Thoracic aorta (tissue), 2 donors: Measurements from ENCODE around the gene C10orf90. TPM values are rescaled to one million over a fixed set of nuclear protein-coding genes. Genes with fewer than 3 reads are reported as not detected.

ENCODE experiments used
- ATAC-seq: fragments of 150-250 bp; one replicate; pipeline ENCODE4 v1.8.0; 2017; ENCODE audit warnings: low read depth; ENCODE audit not compliant: insufficient number of reproducible peaks, low FRiP score
- DNase-seq: peaks from one replicate; pipeline ENCODE4 v3.0.0-alpha.2; 2020; ENCODE audit warnings: low spot score
- H3K27ac ChIP-seq, 2 donors: fragments of 200-600 bp; sonication (generic); 1 replicate in 1 of 2; 2 replicates in 1 of 2; pipeline ENCODE4 v1.5.1; 2016; ENCODE audit warnings: mild to moderate bottlenecking in 2 of 2, moderate library complexity in 2 of 2
- H3K27me3 ChIP-seq: fragments of 200-600 bp; sonication (generic); replicated peaks from 2 replicates; pipeline ENCODE4 v1.6.0; 2016; ENCODE audit warnings: mild to moderate bottlenecking; ENCODE audit not compliant: insufficient read depth
- H3K36me3 ChIP-seq: fragments of 200-600 bp; sonication (generic); one replicate; pipeline ENCODE4 v1.5.1; 2016
- H3K4me1 ChIP-seq, 2 donors: fragments of 200-600 bp; sonication (generic); 1 replicate in 1 of 2; 2 replicates in 1 of 2; pipeline versions ENCODE4 v1.5.1 to v1.6.0; 2016; ENCODE audit warnings: low read depth in 2 of 2, mild to moderate bottlenecking in 1 of 2; ENCODE audit not compliant: control insufficient read depth in 1 of 2
- H3K4me3 ChIP-seq: fragments of 200-600 bp; sonication (generic); 2 replicates; pipeline ENCODE4 v1.5.1; 2016; ENCODE audit warnings: mild to moderate bottlenecking
- H3K9me3 ChIP-seq: fragments of 200-600 bp; sonication (generic); 2 replicates; pipeline ENCODE4 v1.5.1; 2016
- total RNA-seq, 2 donors: library from RNA; depleted of rRNA; stranded (reverse); fragments of >200 nt; gene quantifications; one replicate each; pipeline versions ENCODE4 v1.1.0 to v1.2.3, GENCODE V29; 2016
- TF ChIP-seq, protein P1 (sequence below): fragments of 200-600 bp; sonication (generic); IDR thresholded peaks from one replicate; pipeline ENCODE4 v1.5.1; 2019; ENCODE audit warnings: antibody characterized with exemption

The C10orf90 gene
- total RNA-seq, 2 donors from 2014 or later: not detected

DNA sequence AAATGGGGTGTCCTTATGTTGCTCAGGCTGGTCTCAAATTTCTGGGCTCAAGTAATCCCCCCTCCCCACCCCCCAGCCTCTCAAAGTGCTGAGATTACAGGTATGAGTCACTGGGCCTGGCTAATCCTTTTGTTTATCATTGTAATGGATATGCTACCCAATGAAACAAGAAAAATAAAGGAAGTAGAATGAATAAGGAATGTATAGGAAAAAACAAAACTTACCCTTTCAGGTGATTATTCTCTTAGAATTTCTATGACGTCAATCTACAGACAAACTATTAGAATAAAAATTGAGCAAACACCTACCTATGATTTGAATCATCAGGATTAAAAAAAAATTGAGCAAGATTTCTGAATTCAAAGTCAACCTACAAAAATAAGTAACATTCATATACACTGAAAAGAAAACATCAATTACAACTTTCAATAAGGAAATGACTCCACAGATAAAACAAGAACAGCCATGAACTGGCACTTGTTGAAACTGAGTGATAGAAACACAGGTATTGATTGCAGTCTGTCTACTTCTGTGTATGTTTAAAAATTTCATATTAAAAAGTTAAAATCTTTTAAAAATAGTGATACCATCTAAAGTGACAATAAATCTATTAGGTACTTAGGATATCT, 294.5 kb downstream of the C10orf90 start:
- ATAC-seq (no peak), DNase-seq (no peak)
- Histone ChIP-seq H3K27ac (no peak overlapping the region), H3K27me3 (no peaks in the 10 kb centered on the region), H3K36me3 (no peaks in the 10 kb centered on the region), H3K4me1 (peaks cover 0 to 4% of the 10 kb centered on the region in 2 donors), H3K9me3 (no peaks in the 10 kb centered on the region), H3K4me3 (no peak overlapping the region)
- TF ChIP-seq, protein P1, sequence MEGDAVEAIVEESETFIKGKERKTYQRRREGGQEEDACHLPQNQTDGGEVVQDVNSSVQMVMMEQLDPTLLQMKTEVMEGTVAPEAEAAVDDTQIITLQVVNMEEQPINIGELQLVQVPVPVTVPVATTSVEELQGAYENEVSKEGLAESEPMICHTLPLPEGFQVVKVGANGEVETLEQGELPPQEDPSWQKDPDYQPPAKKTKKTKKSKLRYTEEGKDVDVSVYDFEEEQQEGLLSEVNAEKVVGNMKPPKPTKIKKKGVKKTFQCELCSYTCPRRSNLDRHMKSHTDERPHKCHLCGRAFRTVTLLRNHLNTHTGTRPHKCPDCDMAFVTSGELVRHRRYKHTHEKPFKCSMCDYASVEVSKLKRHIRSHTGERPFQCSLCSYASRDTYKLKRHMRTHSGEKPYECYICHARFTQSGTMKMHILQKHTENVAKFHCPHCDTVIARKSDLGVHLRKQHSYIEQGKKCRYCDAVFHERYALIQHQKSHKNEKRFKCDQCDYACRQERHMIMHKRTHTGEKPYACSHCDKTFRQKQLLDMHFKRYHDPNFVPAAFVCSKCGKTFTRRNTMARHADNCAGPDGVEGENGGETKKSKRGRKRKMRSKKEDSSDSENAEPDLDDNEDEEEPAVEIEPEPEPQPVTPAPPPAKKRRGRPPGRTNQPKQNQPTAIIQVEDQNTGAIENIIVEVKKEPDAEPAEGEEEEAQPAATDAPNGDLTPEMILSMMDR: no peak

DNA sequence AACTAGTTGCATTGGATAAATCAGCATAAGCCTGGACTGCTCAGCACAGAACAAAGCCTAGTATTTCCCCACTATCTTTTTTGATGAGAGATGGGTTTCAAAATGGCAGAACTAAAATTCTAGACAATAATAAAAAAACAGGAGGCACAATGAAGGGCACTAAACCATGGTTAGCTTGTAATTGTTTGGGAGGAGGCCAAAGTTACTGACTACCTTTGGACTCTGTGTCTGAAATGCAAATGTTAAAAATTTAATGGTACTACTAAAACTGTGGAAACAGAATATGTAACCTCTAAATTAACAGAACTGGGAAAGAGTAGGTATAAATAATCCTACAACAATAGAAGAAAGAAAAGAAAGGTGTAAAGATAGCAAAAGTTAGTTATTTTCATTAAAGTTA, 295.2 kb downstream of the C10orf90 start:
- H3K4me3 ChIP-seq: no peak overlapping the region
- no peak for ATAC-seq
- TF ChIP-seq, protein P1: no peak

More for the DNA sequence above, 295.2 kb downstream of the C10orf90 start:
- H3K36me3 ChIP-seq: no peaks in the 10 kb centered on the region
- H3K4me1 ChIP-seq: peaks cover 0 to 4% of the 10 kb centered on the region in 2 donors
- no peaks in the 10 kb centered on the region for H3K27me3 ChIP-seq
- no peak for DNase-seq
- H3K27ac ChIP-seq: no peak overlapping the region
- H3K9me3 ChIP-seq: no peaks in the 10 kb centered on the region

Other genes starting within 250 kb of the C10orf90 start
- gene DOCK1, start 234.7 kb upstream of the C10orf90 start, total RNA-seq: 10 to 100 TPM; 52.9 to 76.7 TPM